Fibroblast of lung (primary cell): Measurements from ENCODE around the gene TNFRSF21.

Experiments used
- EZH2 ChIP-seq: IDR thresholded peaks from 2 replicates; pipeline ENCODE4 v1.5.1; 2012; ENCODE audit warnings: low read length, control low read depth, mild to moderate bottlenecking; ENCODE audit errors: missing control alignments
- TF ChIP-seq, protein P1 (sequence below), 2 donors: IDR thresholded peaks in 1 of 2; conservative IDR thresholded peaks in 1 of 2; 1 replicate in 1 of 2; 2 replicates in 1 of 2; pipeline ENCODE4 v1.5.1; 2011 to 2012; ENCODE audit warnings: low read length in 2 of 2, control low read depth in 1 of 2, inconsistent platforms in 1 of 2, low read depth in 1 of 2, mild to moderate bottlenecking in 1 of 2

GRCh38 chr6:47195011-47195650, 114.6 kb downstream of the TNFRSF21 start:
- TF ChIP-seq, protein P1, sequence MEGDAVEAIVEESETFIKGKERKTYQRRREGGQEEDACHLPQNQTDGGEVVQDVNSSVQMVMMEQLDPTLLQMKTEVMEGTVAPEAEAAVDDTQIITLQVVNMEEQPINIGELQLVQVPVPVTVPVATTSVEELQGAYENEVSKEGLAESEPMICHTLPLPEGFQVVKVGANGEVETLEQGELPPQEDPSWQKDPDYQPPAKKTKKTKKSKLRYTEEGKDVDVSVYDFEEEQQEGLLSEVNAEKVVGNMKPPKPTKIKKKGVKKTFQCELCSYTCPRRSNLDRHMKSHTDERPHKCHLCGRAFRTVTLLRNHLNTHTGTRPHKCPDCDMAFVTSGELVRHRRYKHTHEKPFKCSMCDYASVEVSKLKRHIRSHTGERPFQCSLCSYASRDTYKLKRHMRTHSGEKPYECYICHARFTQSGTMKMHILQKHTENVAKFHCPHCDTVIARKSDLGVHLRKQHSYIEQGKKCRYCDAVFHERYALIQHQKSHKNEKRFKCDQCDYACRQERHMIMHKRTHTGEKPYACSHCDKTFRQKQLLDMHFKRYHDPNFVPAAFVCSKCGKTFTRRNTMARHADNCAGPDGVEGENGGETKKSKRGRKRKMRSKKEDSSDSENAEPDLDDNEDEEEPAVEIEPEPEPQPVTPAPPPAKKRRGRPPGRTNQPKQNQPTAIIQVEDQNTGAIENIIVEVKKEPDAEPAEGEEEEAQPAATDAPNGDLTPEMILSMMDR (conservative IDR thresholded peaks at IDR 0.05 in 1 of 2, IDR thresholded peaks at IDR 0.05 in 1 of 2; ENCODE audit: low read depth in 1 of 2, low read length in 2 of 2) = no peak
- no peak for TF ChIP-seq EZH2
